Measurements from ENCODE around the gene VPS26B. TPM values are rescaled to one million over a fixed set of nuclear protein-coding genes. Genes with fewer than 3 reads are reported as not detected.
"Not testable (repeated sequence)": the region's sequence is repeated elsewhere in the genome, so short reads cannot be mapped to it uniquely, and the experiment has no call there.

Gene VPS26B
- 14.7 TPM for polyA plus RNA-seq (2012; ENCODE audit: missing spikeins)

GRCh38 chr11:134223836-134224709 is at the start of gene VPS26B, which contains the start of gene NCAPD3:
VPS26B (plus strand) TSS chr11:134224671; CDS start chr11:134225123, 452 bp downstream.
NCAPD3 (minus strand) TSS chr11:134223967; CDS start chr11:134223926, 41 bp downstream.
- peak; percentile 92 for DNase-seq (ENCODE audit: insufficient read length)
- FAIRE-seq = peak; percentile 95
- TF ChIP-seq POLR2A (IDR thresholded peaks at IDR 0.05; ENCODE audit: low read depth, low read length) (peak; percentile 88), TAF1 (IDR thresholded peaks at IDR 0.05; ENCODE audit: borderline replicate concordance, low read depth, low read length) (0 out of 2 replicates have a peak, but pooled peaks have one; percentile 43), POLR2AphosphoS5 (IDR thresholded peaks at IDR 0.05; ENCODE audit: low read depth, low read length) (peak; percentile 79)

- no peak for TF ChIP-seq POLR2A (IDR thresholded peaks at IDR 0.05; ENCODE audit: low read depth, low read length)
- no peak for TF ChIP-seq POLR2AphosphoS5 (IDR thresholded peaks at IDR 0.05; ENCODE audit: low read depth, low read length)
- TF ChIP-seq TAF1 (IDR thresholded peaks at IDR 0.05; ENCODE audit: borderline replicate concordance, low read depth, low read length) = no peak
- FAIRE-seq (no peak), DNase-seq (ENCODE audit: insufficient read length) (no peak)
Observed at GRCh38 chr11:134176284-134176683, 48.2 kb upstream of the VPS26B start.

- DNase-seq (ENCODE audit: insufficient read length) (no peak), FAIRE-seq (no peak)
- TF ChIP-seq TAF1 (IDR thresholded peaks at IDR 0.05; ENCODE audit: borderline replicate concordance, low read depth, low read length) (no peak), POLR2AphosphoS5 (IDR thresholded peaks at IDR 0.05; ENCODE audit: low read depth, low read length) (no peak), POLR2A (IDR thresholded peaks at IDR 0.05; ENCODE audit: low read depth, low read length) (no peak)
Observed at GRCh38 chr11:134178032-134178674, 46.3 kb upstream of the VPS26B start.

GRCh38 chr11:134181707-134182106 is 42.8 kb upstream of the VPS26B start:
- TF ChIP-seq POLR2A (IDR thresholded peaks at IDR 0.05; ENCODE audit: low read depth, low read length) = no peak
- TF ChIP-seq POLR2AphosphoS5 (IDR thresholded peaks at IDR 0.05; ENCODE audit: low read depth, low read length) = no peak
- TF ChIP-seq TAF1 (IDR thresholded peaks at IDR 0.05; ENCODE audit: borderline replicate concordance, low read depth, low read length) = no peak
- FAIRE-seq = no peak
- DNase-seq (ENCODE audit: insufficient read length) = no peak

GRCh38 chr11:134188092-134188491 is 36.4 kb upstream of the VPS26B start:
- not testable (repeated sequence) for DNase-seq (ENCODE audit: insufficient read length); FAIRE-seq

- FAIRE-seq (no peak), DNase-seq (ENCODE audit: insufficient read length) (no peak)
- TF ChIP-seq POLR2AphosphoS5 (IDR thresholded peaks at IDR 0.05; ENCODE audit: low read depth, low read length) (no peak), POLR2A (IDR thresholded peaks at IDR 0.05; ENCODE audit: low read depth, low read length) (no peak), TAF1 (IDR thresholded peaks at IDR 0.05; ENCODE audit: borderline replicate concordance, low read depth, low read length) (no peak)
Observed at GRCh38 chr11:134196756-134197155, 27.7 kb upstream of the VPS26B start.

- DNase-seq (ENCODE audit: insufficient read length) (no peak), FAIRE-seq (no peak)
- TF ChIP-seq POLR2A (IDR thresholded peaks at IDR 0.05; ENCODE audit: low read depth, low read length) = no peak
- no peak for TF ChIP-seq TAF1 (IDR thresholded peaks at IDR 0.05; ENCODE audit: borderline replicate concordance, low read depth, low read length)
- TF ChIP-seq POLR2AphosphoS5 (IDR thresholded peaks at IDR 0.05; ENCODE audit: low read depth, low read length) = no peak
Observed at GRCh38 chr11:134199531-134199930, 24.9 kb upstream of the VPS26B start.

GRCh38 chr11:134200688-134201087 is 23.8 kb upstream of the VPS26B start:
- TF ChIP-seq POLR2A (IDR thresholded peaks at IDR 0.05; ENCODE audit: low read depth, low read length) (no peak), POLR2AphosphoS5 (IDR thresholded peaks at IDR 0.05; ENCODE audit: low read depth, low read length) (no peak), TAF1 (IDR thresholded peaks at IDR 0.05; ENCODE audit: borderline replicate concordance, low read depth, low read length) (no peak)
- FAIRE-seq (no peak), DNase-seq (ENCODE audit: insufficient read length) (no peak)

- no peak for DNase-seq (ENCODE audit: insufficient read length)
- FAIRE-seq = no peak
- TF ChIP-seq TAF1 (IDR thresholded peaks at IDR 0.05; ENCODE audit: borderline replicate concordance, low read depth, low read length) (no peak), POLR2A (IDR thresholded peaks at IDR 0.05; ENCODE audit: low read depth, low read length) (no peak), POLR2AphosphoS5 (IDR thresholded peaks at IDR 0.05; ENCODE audit: low read depth, low read length) (no peak)
Observed at GRCh38 chr11:134202661-134203060, 21.8 kb upstream of the VPS26B start.

GRCh38 chr11:134205729-134206128 is 18.7 kb upstream of the VPS26B start:
- no peak for TF ChIP-seq POLR2A (IDR thresholded peaks at IDR 0.05; ENCODE audit: low read depth, low read length)
- TF ChIP-seq TAF1 (IDR thresholded peaks at IDR 0.05; ENCODE audit: borderline replicate concordance, low read depth, low read length) = no peak
- no peak for TF ChIP-seq POLR2AphosphoS5 (IDR thresholded peaks at IDR 0.05; ENCODE audit: low read depth, low read length)
- no peak for FAIRE-seq
- no peak for DNase-seq (ENCODE audit: insufficient read length)

- no peak for TF ChIP-seq POLR2AphosphoS5 (IDR thresholded peaks at IDR 0.05; ENCODE audit: low read depth, low read length)
- no peak for TF ChIP-seq TAF1 (IDR thresholded peaks at IDR 0.05; ENCODE audit: borderline replicate concordance, low read depth, low read length)
- TF ChIP-seq POLR2A (IDR thresholded peaks at IDR 0.05; ENCODE audit: low read depth, low read length) = no peak
- FAIRE-seq (no peak), DNase-seq (ENCODE audit: insufficient read length) (no peak)
Observed at GRCh38 chr11:134206185-134206584, 18.3 kb upstream of the VPS26B start.
